NAMALWA (cell line): ENCODE measurements around the gene TENM4.

Experiments used
- DNase-seq: peaks from one replicate; pipeline ENCODE4 v3.0.0-alpha.2; 2015; ENCODE audit warnings: low spot score

Gene TENM4

DNA sequence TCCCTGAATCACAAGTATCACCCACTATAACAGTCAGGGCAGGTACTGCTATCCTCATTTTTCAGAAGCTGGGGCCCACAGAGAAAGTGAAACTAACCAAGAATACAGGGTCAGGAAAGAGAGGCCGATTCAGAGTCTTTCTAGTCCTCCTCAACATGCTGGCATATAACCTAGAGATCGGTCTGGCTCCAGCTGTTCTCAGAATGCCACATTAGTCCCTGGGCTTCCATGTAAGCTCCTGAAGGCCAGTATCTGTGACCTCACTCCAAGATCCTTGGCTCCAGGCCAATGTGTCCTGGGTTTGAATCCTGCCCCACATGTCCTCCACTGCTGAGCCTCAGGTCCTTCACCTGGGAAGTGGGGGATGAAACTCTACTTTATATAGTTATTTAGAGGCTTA is 50.4 kb downstream of the TENM4 start:
- DNase-seq: no peak

DNA sequence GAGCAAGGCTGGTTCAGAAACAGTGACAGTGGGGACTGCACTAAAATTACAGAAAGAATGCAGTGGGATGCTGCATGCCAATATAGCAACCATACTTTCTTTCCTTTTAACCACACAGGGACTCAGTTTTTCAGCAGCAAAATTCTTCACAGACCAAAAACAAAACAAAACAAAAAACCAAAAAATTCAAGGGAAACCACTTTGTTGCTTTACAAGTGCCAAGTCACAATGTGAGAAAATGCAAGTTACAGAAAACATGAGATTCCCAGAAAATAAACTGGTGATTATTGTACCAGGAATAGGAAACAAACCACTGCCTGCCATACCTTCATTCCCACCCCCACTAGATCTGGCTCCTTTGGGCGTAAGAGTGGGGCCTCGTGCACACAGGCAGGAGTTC is 52.6 kb downstream of the TENM4 start:
- DNase-seq: no peak

DNA sequence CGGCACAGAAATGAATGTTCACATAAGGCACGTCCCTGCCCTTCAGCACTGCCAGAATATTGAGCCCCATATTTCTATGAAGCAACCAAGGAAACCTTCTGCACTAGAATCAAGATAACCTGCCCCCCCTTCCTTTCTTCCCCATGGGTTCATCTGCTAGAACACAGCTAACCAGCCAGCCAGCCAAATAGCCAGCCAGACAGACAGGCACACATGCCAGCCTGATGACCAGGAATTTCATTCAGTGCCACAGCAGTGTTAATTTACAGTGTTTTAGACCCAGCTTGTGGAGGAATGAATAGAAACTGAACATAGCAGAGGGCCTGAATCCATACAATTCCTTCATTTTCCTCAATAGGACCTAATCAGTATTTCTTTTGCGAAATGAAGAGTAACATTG is 57.0 kb downstream of the TENM4 start:
- no peak for DNase-seq

DNA sequence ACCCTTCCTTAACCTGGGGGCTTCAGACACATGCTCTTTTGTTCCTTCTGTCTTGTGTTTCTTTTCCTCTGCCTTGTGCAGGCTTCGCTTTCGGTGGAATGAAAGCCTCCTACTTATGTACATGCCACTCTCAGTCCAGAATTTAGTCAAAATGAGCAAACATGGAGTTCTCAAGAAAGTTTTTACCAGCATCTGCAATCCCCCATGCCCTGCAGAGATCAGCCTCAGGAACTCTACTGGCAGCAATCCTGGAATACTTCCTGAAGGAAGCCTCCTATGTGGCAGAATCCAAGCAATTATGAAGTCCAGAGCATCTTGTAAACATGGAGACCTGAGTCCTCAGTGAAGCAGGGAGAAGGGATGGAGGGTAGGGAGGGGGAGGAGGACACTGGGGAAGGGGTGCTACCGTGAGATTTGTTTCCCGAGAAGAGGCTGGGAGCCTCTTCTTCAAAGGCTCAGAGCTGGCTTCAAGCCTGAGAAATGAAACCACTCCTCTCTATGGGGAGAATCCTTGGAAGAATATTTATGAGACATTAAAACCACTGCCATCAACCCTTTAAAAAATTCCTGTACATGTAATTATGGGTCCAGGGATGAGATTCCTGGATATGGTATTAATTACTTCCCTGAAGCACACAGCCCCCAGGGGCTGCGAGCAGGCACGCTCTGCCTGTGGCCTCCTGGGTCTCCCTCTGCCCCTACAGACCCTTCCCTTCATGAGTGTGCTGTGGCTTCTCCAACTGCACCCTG is 58.4 kb downstream of the TENM4 start:
- no peak for DNase-seq

DNA sequence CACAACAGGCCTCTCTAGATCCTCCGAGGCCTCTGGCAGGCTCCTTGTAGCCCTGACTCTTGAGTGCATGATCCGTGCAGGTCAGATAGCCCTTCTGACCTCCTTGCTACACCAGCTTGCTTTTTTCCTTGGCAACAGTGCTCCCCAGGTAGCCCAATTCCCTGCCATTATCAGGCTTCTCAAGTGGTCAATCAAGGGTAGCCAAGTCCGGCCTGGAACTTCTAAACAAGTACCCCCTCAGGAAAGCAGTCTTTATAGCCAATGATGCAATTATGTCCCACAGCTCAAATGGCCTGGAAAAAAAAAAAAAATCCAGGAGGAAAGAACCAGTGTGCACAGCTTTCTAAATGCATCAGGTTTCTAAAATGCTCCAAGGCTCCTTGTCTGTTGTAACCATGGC is 59.8 kb downstream of the TENM4 start:
- no peak for DNase-seq

DNA sequence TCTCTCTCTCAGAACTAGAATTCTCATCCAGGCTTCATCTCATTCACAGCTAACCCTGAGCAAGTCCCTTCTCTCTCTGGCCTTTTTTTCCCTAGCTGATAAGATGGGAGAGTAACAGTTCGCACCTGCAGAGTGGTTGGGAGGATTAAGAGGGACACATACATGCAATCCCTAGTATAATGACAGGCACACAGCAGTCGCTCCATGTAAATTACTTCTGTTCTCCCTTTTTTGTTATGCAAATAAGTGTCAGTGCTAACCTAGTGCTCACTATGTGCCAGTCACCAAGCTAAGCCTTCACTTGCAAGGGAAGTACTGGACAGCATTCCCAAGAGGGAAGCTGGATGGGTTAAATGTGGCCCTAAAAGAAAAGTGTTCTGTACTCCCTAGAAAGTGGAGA is 63.4 kb downstream of the TENM4 start:
- DNase-seq: no peak

DNA sequence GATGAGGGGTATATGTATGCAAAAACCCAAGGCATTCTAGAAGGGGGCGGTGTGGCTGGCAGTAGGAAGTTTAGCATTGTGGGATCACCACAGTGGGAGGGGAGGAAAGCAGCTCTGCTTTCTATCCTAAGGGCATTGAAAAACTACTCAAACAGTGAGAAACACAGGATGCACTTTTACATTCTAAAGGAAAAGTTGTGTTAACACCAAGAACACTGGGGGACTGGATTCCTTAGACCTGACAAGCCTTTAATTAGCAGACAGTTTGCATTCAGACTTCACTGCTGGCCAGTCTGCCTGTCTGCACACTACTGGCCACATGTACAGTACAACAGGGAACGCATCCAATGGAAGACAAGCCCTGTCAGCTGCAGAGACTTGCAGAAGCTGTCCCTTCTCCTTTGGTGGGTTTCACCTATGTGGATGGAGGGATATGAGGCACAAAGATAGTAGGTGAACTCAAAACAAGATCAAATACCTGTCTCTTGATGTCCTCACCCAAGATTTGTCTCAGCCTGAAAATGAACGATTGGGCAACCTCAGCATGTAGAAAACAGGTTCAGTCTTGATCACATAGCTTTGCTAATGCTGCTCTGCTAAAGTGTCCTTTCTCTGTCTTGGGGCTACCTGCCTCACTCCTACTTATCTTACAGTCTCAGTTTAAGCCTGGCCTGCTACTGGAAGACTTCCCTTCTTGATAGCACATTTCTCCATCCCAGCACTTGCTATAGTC is 64.8 kb downstream of the TENM4 start:
- DNase-seq: no peak

DNA sequence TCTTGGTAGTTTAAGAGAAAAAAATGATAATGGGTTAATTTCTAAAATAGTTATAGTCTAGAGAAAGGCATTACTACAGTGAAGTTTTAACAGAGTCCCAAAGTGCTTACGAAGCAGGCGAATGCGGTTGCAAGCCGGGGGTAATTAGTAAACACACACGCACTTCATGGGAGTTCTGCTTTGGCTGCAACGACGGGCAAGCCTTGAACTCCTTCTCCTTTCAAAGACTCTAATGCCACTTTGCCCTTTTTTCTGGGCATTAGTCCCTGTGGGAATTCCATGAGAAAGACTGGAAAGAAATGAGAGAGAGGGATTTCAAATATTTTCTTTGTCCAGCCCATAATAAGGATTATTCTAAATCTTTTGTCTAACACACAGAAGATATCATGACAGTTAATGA is 66.1 kb downstream of the TENM4 start:
- DNase-seq: no peak

DNA sequence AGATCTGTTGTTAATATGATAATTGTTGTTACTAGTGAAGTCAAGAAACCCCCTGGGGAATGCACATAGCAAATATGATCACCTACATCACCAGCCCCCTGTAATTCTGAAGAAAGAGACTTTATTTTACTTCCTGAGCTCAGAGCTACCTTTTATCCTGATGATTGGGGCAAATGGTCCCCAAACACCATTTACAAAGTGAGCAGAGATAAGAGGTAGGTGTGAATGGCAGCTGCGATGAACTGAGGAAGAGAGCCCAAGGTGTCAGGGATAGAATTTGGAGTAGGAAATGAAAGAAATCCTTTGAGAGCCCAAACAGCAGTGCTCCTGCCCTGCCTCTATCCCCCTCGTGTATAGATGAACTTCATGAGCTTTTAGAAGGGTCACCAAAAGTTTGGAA is 69.1 kb downstream of the TENM4 start:
- DNase-seq: no peak

DNA sequence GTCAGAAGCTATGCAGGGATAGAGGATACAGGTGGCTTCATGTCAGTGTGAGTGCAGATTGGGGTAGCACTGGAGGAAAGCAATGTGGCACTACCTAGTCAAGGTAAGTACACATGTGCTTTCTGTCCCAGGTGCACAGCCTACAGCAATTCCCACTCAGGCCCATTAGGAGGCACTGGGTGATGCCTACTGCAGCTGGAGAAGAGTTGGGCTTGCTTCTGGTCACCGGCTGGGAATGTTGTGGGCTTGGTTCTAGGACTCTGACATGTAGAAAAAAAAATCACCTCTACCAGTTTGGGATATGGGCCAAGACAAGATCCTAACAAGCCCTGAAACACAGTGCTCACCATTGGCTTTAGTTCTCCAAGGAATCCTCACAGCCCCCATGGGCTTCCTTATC is 69.7 kb downstream of the TENM4 start:
- DNase-seq: no peak

DNA sequence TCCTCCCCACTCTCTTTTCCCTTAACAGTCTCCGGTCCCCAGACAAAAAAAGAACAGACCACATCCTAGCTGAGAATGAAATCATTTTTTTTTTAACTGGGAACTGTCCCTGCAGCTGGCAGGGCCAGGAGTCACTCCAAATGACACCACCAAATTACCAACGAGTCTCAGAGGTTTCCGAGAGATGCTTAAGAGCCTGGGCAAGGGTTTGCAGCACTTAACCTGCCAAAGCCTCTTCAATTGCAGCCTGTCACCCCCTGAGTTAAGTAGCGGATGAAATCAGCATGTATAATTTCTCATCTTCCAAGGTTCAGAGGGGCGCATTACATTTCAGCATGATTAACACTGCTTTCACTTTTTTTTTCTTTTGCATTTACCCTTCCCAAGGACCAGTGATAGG is 71.8 kb downstream of the TENM4 start:
- no peak for DNase-seq

DNA sequence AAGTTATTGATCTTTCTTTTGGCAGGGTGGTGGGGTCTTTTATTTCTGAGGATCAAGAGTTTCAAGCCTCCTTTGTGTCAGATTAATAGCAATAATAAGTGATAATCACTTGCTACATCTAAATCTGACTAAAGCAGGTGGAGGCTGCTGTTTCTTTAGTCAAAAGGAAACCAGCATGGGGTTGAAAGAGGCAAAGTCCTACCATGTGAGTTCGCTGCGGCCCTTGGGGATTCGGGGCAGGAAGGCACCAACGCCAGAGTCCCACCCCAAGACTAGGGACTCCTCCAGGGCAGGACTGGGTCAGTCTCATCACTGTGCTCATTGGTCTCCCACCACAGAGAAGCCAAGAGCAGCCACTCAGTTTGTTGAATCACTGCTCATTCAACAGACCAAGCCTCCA is 73.0 kb downstream of the TENM4 start:
- no peak for DNase-seq

DNA sequence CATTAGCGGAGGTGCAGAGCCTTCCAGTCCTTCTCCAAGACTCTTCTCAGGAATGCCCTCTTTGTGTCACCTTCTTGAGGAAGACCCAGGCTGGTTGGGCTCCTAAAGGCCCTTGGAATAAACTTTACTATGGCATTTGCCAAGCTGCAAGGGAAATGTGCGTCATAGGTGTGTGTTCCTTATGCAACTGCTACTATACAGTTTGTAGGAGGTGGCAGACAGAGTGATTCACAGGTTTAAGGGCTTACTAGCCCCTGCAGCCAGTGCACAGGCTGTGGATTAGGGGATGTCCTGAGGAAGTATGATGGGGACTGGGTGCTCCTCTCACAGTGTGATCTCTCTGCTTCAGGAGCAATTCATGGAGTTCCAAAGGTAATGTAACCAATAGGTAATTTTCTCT is 74.6 kb downstream of the TENM4 start:
- DNase-seq: no peak

DNA sequence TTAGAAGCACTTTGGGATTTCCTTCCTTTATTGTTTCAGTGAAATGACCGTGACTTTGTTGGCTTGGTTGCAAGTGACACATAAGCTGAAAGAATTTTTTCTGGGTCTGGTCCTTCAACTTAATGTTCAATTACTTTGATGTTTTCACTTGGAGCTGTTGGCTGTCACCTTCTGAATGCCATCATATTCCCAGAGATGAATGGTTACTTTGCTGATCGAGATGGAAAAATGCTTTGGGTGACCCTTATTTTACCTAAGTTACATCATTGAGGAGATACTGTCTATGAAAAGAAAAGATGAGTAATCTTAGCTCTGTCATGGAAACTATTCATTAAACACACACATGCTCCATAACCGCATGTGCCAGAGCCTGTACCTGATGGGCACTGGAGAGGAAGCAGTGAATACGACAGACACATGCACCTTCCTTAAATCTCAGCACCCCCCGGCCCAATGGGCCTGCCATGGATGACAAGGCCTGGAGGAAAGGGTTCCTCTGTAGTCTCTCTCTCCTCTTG is 76.9 kb downstream of the TENM4 start:
- DNase-seq: no peak

DNA sequence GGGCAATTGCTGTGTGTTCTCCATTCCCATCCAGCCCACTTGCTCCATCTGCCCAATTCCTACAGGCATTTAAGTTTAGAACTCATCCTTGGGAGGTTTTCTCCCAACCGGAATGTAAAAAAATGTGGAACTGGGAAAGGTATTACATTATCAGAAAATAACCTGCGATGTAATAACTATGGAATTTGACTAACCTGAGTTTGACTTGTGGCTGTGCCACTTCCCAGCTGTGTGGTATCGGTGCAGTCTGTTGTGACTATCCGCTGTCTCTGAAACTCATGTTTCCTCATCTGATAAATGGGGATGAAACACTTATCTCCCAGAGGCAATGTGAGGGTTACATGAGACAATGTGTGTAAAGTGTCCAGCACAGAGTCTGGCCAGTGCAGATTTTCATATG is 77.6 kb downstream of the TENM4 start:
- DNase-seq: no peak

DNA sequence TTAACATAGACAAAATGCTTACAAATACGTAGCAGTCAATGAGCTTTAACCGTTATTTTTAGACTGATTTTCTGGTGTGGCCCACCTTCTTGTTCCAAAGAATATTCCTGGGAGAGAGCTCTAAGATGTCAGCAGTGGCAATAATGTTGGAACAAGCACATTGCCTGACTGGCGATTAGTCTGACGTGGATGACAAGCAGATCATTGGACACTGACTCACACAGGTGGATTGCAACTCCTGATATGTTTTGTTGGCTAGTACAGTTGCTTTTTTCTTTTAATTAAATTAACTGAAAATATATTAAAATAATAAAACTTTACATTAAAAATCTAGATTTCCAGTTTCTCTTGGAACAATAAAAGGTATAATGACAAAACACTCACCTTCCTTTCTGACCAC is 78.0 kb downstream of the TENM4 start:
- no peak for DNase-seq

DNA sequence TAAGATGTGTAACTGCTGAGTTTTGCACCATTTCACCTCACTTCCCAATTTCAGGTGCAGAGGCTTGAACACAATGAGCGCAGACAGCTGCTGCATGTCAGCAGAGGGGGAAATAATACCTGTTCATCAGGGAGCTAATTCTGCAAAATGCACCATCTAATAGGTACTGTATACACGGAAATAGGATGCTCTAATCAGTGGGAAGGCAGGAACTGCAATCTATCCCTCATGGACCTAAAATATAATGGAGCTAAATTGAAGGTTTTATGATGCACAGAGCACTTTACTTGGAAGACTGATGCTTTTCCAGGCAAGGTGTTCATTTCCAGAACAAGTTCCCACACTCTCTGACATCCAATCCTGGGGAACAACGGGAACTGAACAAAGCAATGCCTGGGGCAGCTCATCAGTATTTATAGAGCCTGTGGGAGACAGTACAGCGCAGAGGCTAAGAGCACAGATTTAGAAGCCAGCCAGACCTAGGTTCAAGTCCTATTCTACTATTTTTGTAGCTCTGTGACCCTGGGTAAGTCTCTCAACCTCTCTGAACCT is 78.5 kb downstream of the TENM4 start:
- DNase-seq: no peak

DNA sequence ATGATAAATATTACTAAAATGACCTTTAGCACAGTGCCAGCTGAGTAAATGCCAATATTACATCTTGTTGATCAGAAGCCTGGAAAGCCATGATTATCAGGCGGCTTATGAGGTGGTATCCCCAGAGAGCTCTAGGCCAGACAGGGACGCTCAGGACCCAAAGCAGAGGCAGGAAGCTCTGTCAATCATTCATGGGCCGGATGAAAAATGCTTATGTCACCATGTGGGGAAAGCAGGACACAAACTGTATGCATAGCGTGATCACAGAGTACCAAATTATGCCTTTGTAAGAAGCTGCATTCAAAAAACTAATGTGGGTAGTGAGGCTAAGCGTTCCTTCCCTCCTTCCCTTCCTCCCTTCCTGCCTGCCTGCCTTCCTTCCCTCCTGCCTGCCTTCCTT is 82.6 kb downstream of the TENM4 start:
- DNase-seq: no peak

DNA sequence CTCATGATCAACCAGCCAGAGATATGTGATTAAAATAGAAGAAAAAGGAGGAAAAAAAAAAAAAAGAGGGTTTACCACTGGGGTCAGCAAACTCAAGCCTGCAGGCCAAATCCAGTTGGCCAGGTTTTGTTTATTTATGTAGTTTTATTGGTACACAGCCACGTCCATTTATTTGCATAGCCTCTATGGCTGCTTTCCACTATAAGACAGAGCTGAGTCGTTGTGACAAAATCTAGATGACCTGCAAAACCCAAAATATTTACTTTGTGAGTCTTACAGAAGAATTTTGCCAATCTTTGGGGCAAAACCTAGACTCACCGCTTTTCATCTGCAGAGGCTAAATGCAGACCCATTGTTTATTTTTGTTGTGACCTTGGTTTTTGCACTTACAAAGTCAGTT is 87.1 kb downstream of the TENM4 start:
- no peak for DNase-seq

DNA sequence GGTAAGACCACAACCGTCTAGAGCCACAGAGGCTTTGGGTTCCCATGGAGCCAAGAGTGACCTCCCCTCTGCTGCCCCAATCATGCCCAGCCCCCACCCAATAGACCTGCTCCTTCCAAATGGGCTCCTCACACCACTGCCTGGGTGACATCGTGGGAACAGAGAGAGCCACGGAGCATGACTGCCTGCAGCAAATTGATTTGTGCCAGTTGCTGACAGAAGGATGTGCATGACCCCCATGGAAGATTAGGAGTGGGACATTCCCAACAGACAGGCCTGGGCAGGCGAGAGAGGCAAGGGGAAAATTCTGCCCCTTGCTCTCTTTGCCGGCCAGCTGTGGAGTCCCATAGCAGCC is 88.5 kb downstream of the TENM4 start:
- no peak for DNase-seq

DNA sequence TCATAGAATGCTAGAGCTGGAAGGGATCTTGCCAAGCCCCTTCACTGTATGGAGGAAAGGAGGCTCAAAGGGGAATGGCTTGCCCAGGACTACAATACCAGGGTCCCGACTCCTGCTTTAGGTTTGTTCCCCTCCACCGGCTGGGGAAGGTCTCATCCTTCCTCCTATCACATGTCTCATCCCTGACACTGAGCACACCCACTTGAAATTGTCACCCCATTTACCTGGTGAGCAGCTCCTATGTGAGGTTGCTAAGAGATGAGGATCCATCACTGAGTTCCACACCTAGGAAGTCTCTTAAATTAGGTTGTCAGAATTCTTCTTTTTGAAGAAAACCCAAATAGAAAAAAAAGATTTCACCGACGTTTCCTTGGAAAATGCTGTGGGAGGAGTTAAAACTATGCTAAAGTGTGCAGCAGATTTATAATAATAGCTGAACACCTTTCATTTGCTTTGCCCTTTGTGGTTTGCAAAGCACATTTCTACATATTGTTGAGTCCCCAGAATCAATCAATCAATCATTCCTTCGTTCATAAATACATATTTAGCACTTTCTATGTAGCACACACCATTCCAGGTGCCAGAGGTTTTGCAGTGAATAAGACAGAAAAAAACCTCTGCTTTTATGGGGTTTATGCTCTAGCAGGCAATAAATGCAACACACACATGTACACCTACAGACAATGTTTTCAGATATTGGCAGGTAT is 91.7 kb downstream of the TENM4 start:
- DNase-seq: no peak

DNA sequence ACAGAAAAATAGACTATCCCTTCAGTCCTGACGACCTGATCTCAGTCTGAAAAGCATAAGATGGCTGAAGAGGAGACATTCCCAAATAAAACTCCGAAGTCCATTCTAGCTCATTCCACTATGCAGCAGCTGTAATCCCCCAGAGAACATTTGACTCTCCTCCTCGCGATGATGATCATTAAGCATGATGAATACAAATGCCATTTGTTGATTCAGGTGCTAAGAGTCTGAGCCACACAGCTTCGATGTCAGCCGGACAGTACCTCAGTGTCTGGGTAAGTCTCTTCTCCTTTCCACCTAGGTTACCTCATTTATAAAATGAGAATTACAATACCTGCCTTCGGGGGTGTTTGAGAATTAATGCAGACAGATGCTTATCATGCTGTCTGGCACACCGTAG is 94.8 kb downstream of the TENM4 start:
- DNase-seq: no peak

DNA sequence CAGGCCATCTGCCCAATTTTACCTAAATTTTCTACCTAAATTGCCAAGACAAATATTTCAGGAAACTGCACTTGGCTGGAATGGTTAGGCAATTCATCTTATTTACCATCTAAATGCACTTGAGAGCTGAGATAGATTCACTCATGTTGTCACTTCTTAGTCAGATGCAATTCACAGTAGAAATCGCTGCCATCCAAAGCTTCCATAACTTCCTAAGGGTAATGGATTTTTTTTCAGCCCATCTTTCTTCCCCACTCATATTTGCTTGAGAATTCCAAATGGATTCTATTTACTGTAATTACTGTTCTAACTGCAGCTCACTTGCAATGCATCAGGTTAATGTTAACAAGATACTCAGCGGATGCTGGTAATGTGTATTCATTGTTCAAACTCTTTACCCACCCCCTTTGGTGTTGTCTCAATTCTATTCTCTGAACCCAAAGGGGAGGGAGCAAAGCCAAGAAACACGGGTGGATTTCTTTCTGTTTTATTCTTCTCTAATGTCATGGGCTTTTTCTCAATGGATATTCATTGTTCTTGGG is 96.0 kb downstream of the TENM4 start:
- DNase-seq: no peak
